Panc1 (cell line): ENCODE measurements around the gene ERO1B.

Source experiments
- CTCF ChIP-seq: fragments of 450-650 bp; IDR thresholded peaks from 2 replicates; pipeline ENCODE4 v1.5.1; 2017; ENCODE audit warnings: mild to moderate bottlenecking
- POLR2AphosphoS5 ChIP-seq: IDR thresholded peaks from 2 replicates; pipeline ENCODE4 v1.6.1; 2012; ENCODE audit warnings: mild to moderate bottlenecking, low read depth, low read length, moderate library complexity
- REST ChIP-seq, 2 experiments: IDR thresholded peaks; 2 replicates each; pipeline ENCODE4 v1.6.1; 2011 to 2012; ENCODE audit warnings: low read depth in 2 of 2, control low read depth in 1 of 2, low read length in 1 of 2, mild to moderate bottlenecking in 1 of 2, moderate library complexity in 1 of 2; ENCODE audit not compliant: insufficient read depth in 1 of 2
- SIN3A ChIP-seq: IDR thresholded peaks from 2 replicates; pipeline ENCODE4 v1.6.1; 2012; ENCODE audit warnings: low read depth, mild to moderate bottlenecking, low read length, moderate library complexity, borderline replicate concordance; ENCODE audit not compliant: insufficient read depth

GRCh38 chr1:236201786-236202185 is 80.0 kb downstream of the ERO1B start:
- TF ChIP-seq CTCF (no peak), POLR2AphosphoS5 (no peak), REST (IDR thresholded peaks at IDR 0.05; ENCODE audit: insufficient read depth in 1 of 2, low read depth in 2 of 2, low read length in 1 of 2) (no peak), SIN3A (no peak)
